HG02943 (cell line): Measurements from ENCODE around the gene TMEM168.

Experiments
- ATAC-seq: cut with Tn5 transposase; IDR thresholded peaks from one replicate; pipeline ENCODE4 v1.9.1; 2021; ENCODE audit warnings: mild to moderate bottlenecking, low read depth, moderate library complexity; ENCODE audit not compliant: unreplicated experiment

The TMEM168 gene

GRCh38 chr7:112723416-112723815 is 66.8 kb downstream of the TMEM168 start:
- no peak for ATAC-seq

- ATAC-seq, result no peak
These were observed 68.8 kb downstream of the TMEM168 start for GRCh38 chr7:112721366-112721765.

- ATAC-seq, result no peak
These were observed 74.7 kb downstream of the TMEM168 start for GRCh38 chr7:112715525-112715924.

- ATAC-seq, result no peak
These were observed 75.3 kb downstream of the TMEM168 start for GRCh38 chr7:112714917-112715316.
